ENCODE results near the gene TMEM151B.

DNA sequence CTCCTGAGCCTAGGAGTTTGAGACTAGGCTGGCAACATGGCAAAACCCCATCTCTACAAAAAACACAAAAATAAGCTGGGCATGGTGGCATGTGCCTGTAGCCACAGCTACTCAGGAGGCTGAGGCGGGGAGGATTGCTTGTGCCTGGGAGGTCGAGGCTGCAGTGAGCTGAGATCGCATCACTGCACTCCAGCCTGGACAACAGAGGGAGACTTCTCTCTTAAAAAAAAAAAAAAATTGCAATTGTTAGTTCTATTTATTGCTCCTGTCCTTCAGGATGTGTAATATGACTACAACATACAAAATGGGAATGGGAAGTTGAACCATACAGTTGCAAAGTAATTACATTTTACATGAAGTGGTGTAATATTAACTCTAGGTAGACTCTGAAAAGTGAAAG lies 51.0 kb downstream of the TMEM151B start:
- TF ChIP-seq, protein P1, sequence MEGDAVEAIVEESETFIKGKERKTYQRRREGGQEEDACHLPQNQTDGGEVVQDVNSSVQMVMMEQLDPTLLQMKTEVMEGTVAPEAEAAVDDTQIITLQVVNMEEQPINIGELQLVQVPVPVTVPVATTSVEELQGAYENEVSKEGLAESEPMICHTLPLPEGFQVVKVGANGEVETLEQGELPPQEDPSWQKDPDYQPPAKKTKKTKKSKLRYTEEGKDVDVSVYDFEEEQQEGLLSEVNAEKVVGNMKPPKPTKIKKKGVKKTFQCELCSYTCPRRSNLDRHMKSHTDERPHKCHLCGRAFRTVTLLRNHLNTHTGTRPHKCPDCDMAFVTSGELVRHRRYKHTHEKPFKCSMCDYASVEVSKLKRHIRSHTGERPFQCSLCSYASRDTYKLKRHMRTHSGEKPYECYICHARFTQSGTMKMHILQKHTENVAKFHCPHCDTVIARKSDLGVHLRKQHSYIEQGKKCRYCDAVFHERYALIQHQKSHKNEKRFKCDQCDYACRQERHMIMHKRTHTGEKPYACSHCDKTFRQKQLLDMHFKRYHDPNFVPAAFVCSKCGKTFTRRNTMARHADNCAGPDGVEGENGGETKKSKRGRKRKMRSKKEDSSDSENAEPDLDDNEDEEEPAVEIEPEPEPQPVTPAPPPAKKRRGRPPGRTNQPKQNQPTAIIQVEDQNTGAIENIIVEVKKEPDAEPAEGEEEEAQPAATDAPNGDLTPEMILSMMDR (IDR thresholded peaks at IDR 0.05), result no peak
- TF ChIP-seq EZH2phosphoT487 (IDR thresholded peaks at IDR 0.05; ENCODE audit: borderline replicate concordance, low read depth) (no peak), FOXM1 (IDR thresholded peaks at IDR 0.05; ENCODE audit: low read depth) (no peak), RCOR1 (IDR thresholded peaks at IDR 0.05; ENCODE audit: low read length) (no peak), YY1 (IDR thresholded peaks at IDR 0.05; ENCODE audit: low read depth) (no peak), TCF12 (IDR thresholded peaks at IDR 0.05) (no peak), MXI1 (IDR thresholded peaks at IDR 0.05; ENCODE audit: low read depth, low read length) (no peak), ELF1 (IDR thresholded peaks at IDR 0.05) (no peak)
- TF ChIP-seq, protein P2, sequence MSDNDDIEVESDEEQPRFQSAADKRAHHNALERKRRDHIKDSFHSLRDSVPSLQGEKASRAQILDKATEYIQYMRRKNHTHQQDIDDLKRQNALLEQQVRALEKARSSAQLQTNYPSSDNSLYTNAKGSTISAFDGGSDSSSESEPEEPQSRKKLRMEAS (IDR thresholded peaks at IDR 0.05; ENCODE audit: low read depth), result no peak
- TF ChIP-seq, protein P3, sequence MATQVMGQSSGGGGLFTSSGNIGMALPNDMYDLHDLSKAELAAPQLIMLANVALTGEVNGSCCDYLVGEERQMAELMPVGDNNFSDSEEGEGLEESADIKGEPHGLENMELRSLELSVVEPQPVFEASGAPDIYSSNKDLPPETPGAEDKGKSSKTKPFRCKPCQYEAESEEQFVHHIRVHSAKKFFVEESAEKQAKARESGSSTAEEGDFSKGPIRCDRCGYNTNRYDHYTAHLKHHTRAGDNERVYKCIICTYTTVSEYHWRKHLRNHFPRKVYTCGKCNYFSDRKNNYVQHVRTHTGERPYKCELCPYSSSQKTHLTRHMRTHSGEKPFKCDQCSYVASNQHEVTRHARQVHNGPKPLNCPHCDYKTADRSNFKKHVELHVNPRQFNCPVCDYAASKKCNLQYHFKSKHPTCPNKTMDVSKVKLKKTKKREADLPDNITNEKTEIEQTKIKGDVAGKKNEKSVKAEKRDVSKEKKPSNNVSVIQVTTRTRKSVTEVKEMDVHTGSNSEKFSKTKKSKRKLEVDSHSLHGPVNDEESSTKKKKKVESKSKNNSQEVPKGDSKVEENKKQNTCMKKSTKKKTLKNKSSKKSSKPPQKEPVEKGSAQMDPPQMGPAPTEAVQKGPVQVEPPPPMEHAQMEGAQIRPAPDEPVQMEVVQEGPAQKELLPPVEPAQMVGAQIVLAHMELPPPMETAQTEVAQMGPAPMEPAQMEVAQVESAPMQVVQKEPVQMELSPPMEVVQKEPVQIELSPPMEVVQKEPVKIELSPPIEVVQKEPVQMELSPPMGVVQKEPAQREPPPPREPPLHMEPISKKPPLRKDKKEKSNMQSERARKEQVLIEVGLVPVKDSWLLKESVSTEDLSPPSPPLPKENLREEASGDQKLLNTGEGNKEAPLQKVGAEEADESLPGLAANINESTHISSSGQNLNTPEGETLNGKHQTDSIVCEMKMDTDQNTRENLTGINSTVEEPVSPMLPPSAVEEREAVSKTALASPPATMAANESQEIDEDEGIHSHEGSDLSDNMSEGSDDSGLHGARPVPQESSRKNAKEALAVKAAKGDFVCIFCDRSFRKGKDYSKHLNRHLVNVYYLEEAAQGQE (IDR thresholded peaks at IDR 0.05; ENCODE audit: low read depth, low read length), result no peak
